Endothelial cell of umbilical vein (primary cell): ENCODE data around the gene TPGS2. TPM values are rescaled to one million over a fixed set of nuclear protein-coding genes. Genes with fewer than 3 reads are reported as not detected.
A peak's percentile ranks its signal among the peaks of the same experiment; 100 is the strongest.

Experiments used
- BruUV-seq: library from RNA; stranded (reverse); fragments of 400-500 nt; replicated peaks from 2 replicates; lab custom pipeline; 2021; lab: Mats Ljungman, UMichigan
- CTCF ChIA-PET: fragments of 300-600, 350-600 bp; sonication (Branson Sonifier 250); formaldehyde crosslinking; loops from one replicate; lab custom pipeline; 2021; ENCODE audit warnings: antibody characterized with exemption, inconsistent platforms; lab: Charles Lee
- POLR2A ChIA-PET: fragments of 300-600, 350-600 bp; sonication (Branson Sonifier 250); formaldehyde crosslinking; loops from one replicate; lab custom pipeline; 2021; ENCODE audit warnings: antibody characterized with exemption, inconsistent platforms; lab: Charles Lee
- DNase-seq: peaks from one replicate; pipeline ENCODE4 v3.0.0-alpha.2; 2011; ENCODE audit warnings: low read depth, low spot score
- FAIRE-seq: peaks from 2 replicates; lab custom pipeline; 2011; peaks lifted over from hg19 to GRCh38; lab: Jason Lieb, UNC
- H2AFZ ChIP-seq: 2 replicates; pipeline ENCODE4 v1.6.0; 2012; ENCODE audit warnings: low read depth, low read length, control low read depth, inconsistent platforms
- H3K27ac ChIP-seq: 2 replicates; pipeline ENCODE4 v1.5.1; 2011; ENCODE audit warnings: low read depth, mild to moderate bottlenecking, control low read depth, low read length, moderate library complexity; ENCODE audit not compliant: insufficient read depth
- H3K27me3 ChIP-seq, 2 experiments: 2 replicates each; pipeline versions ENCODE4 v1.6.0 to v1.6.1; 2011; ENCODE audit warnings: low read length in 2 of 2, mixed read lengths in 1 of 2; ENCODE audit not compliant: control insufficient read depth in 2 of 2, insufficient read depth in 2 of 2
- H3K36me3 ChIP-seq, 2 experiments: 2 replicates in 1 of 2; 3 replicates in 1 of 2; pipeline ENCODE4 v1.5.1; 2011; ENCODE audit warnings: low read length in 2 of 2, mild to moderate bottlenecking in 1 of 2, moderate library complexity in 1 of 2; ENCODE audit not compliant: control insufficient read depth in 2 of 2, insufficient read depth in 2 of 2; ENCODE audit errors: extremely low read depth in 1 of 2
- H3K4me1 ChIP-seq: 3 replicates; pipeline ENCODE4 v1.5.1; 2011; ENCODE audit warnings: mild to moderate bottlenecking, low read length; ENCODE audit not compliant: control insufficient read depth, insufficient read depth; ENCODE audit errors: extremely low read depth
- H3K4me2 ChIP-seq: 2 replicates; pipeline ENCODE4 v1.6.1; 2011; ENCODE audit warnings: low read length, control low read depth, mixed read lengths; ENCODE audit not compliant: insufficient read depth
- H3K4me3 ChIP-seq, 3 experiments: fragments of 200-600 bp in 1 of 3; sonication (generic), shearing (Covaris generic) in 1 of 3; replicated peaks in 1 of 3; 2 replicates each; pipeline ENCODE4 v1.5.1; 2011 to 2016; ENCODE audit warnings: control low read depth in 3 of 3, low read length in 3 of 3, mild to moderate bottlenecking in 2 of 3, inconsistent platforms in 1 of 3, low read depth in 1 of 3, moderate library complexity in 1 of 3; ENCODE audit not compliant: insufficient read depth in 1 of 3
- H3K79me2 ChIP-seq: 2 replicates; pipeline ENCODE4 v1.6.0; 2012; ENCODE audit warnings: low read length, inconsistent platforms; ENCODE audit not compliant: control insufficient read depth, insufficient read depth
- H3K9ac ChIP-seq: replicated peaks from 2 replicates; pipeline ENCODE3; 2011; ENCODE audit warnings: low read length, control low read depth; ENCODE audit not compliant: insufficient read depth; ENCODE audit errors: extremely low read depth
- H3K9me1 ChIP-seq: replicated peaks from 3 replicates; pipeline ENCODE4 v1.6.0; 2011; ENCODE audit warnings: mild to moderate bottlenecking, low read length; ENCODE audit not compliant: control insufficient read depth, insufficient read depth; ENCODE audit errors: extremely low read depth
- H3K9me3 ChIP-seq: replicated peaks from 2 replicates; pipeline ENCODE4 v1.5.1; 2012; ENCODE audit warnings: low read length, inconsistent platforms; ENCODE audit not compliant: control insufficient read depth, insufficient read depth
- H4K20me1 ChIP-seq: replicated peaks from 2 replicates; pipeline ENCODE3; 2011; ENCODE audit warnings: mild to moderate bottlenecking, low read length; ENCODE audit not compliant: control insufficient read depth, insufficient read depth; ENCODE audit errors: extremely low read depth
- EZH2 ChIP-seq: IDR thresholded peaks from 2 replicates; pipeline ENCODE4 v1.6.1; 2012; ENCODE audit warnings: borderline replicate concordance, low read depth, mild to moderate bottlenecking, moderate library complexity, low read length, inconsistent platforms; ENCODE audit not compliant: severe bottlenecking
- FOS ChIP-seq: IDR thresholded peaks from 2 replicates; pipeline ENCODE4 v1.6.1; 2011; ENCODE audit warnings: mild to moderate bottlenecking, low read length, moderate library complexity, borderline replicate concordance; ENCODE audit not compliant: insufficient read depth
- GATA2 ChIP-seq: IDR thresholded peaks from 2 replicates; pipeline ENCODE4 v1.7.0; 2011; ENCODE audit warnings: low read depth, mild to moderate bottlenecking, moderate library complexity, mixed read lengths, low read length; ENCODE audit not compliant: insufficient read length, insufficient read depth
- JUN ChIP-seq: IDR thresholded peaks from 2 replicates; pipeline ENCODE4 v1.6.1; 2011; ENCODE audit warnings: borderline replicate concordance, low read depth; ENCODE audit not compliant: insufficient read length, insufficient read depth
- MYC ChIP-seq: IDR thresholded peaks from one replicate; pipeline ENCODE4 v1.6.1; 2011; ENCODE audit warnings: mild to moderate bottlenecking, low read depth, low read length
- POLR2A ChIP-seq: IDR thresholded peaks from 2 replicates; pipeline ENCODE4 v1.6.1; 2012; ENCODE audit warnings: low read depth, mild to moderate bottlenecking, control low read depth, low read length
- POLR2AphosphoS5 ChIP-seq: IDR thresholded peaks from 2 replicates; pipeline ENCODE4 v1.6.1; 2012; ENCODE audit warnings: low read depth, mild to moderate bottlenecking, control low read depth, low read length, moderate library complexity; ENCODE audit not compliant: insufficient read depth
- dilution Hi-C: fragments of 300-500 bp; cut with MboI; formaldehyde crosslinking; loops from one replicate; pipeline ENCODE4 v1.15.0; 2019; ENCODE audit warnings: low sequenced_read_pairs; ENCODE audit not compliant: extremely low pct_ligation_motif_present
- intact Hi-C: fragments of 100-400 bp; cut with micrococcal nuclease; formaldehyde crosslinking; loops from one replicate; pipeline ENCODE4 v1.10.0; 2022
- polyA plus RNA-seq, 4 experiments: library from polyadenylated mRNA; depleted of rRNA in 3 of 4; stranded (reverse) in 3 of 4; unstranded in 1 of 4; fragments of >200 nt; gene quantifications; 2 replicates each; pipeline versions ENCODE4 v1.2.1 to v1.2.3, GENCODE V29; 2011 to 2012; ENCODE audit warnings: missing spikeins in 1 of 4
- total RNA-seq: library from RNA; stranded (reverse); gene quantifications from 2 replicates; pipeline ENCODE4 v1.2.3, GENCODE V29; 2021
- TF ChIP-seq, protein P1 (sequence below), 2 donors: IDR thresholded peaks; 1 replicate in 1 of 2; 2 replicates in 1 of 2; pipeline ENCODE4 v1.5.1; 2011; ENCODE audit warnings: low read length in 2 of 2, mild to moderate bottlenecking in 2 of 2, moderate library complexity in 2 of 2, control low read depth in 1 of 2, inconsistent platforms in 1 of 2, low read depth in 1 of 2; ENCODE audit not compliant: insufficient read depth in 1 of 2; ENCODE audit errors: extremely low read depth in 1 of 2
- TF ChIP-seq, protein P2 (sequence below): IDR thresholded peaks from 2 replicates; pipeline ENCODE4 v1.6.1; 2011; ENCODE audit not compliant: insufficient read depth, insufficient read length

The TPGS2 gene
- total and polyA plus RNA-seq, 2 donors (not counting 3 experiments of a cell fraction or from before 2014, with no cell fraction given), result 150 to 232 TPM

DNA sequence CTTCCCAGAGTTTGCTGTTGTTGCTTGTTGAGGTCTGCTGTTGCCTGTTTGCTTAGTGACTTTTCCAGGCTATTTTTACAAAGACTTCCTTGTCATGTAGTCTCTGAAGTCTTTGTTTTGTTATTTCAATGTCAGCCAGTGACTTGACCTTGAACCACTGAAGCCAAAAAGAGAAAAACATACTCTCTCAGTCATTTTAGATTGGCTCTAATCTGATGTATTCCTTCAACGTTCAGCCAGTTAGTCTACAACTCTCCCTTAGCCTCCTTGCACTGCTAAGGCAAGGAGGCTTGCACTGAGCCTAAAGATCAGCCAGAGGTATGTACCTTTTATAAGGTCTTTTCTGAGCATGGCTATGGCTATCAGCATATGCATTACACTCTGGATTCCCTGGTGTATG lies 28.0 kb upstream of the TPGS2 start:
- TF ChIP-seq POLR2AphosphoS5 (no peak), MYC (no peak), FOS (no peak), EZH2 (no peak), JUN (no peak), GATA2 (no peak), POLR2A (no peak)
- TF ChIP-seq, protein P1, sequence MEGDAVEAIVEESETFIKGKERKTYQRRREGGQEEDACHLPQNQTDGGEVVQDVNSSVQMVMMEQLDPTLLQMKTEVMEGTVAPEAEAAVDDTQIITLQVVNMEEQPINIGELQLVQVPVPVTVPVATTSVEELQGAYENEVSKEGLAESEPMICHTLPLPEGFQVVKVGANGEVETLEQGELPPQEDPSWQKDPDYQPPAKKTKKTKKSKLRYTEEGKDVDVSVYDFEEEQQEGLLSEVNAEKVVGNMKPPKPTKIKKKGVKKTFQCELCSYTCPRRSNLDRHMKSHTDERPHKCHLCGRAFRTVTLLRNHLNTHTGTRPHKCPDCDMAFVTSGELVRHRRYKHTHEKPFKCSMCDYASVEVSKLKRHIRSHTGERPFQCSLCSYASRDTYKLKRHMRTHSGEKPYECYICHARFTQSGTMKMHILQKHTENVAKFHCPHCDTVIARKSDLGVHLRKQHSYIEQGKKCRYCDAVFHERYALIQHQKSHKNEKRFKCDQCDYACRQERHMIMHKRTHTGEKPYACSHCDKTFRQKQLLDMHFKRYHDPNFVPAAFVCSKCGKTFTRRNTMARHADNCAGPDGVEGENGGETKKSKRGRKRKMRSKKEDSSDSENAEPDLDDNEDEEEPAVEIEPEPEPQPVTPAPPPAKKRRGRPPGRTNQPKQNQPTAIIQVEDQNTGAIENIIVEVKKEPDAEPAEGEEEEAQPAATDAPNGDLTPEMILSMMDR (IDR thresholded peaks at IDR 0.05; ENCODE audit: extremely low read depth in 1 of 2, insufficient read depth in 1 of 2, low read depth in 1 of 2, low read length in 2 of 2), result no peak
- TF ChIP-seq, protein P2, sequence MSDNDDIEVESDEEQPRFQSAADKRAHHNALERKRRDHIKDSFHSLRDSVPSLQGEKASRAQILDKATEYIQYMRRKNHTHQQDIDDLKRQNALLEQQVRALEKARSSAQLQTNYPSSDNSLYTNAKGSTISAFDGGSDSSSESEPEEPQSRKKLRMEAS, result no peak
- no peak overlapping the region for H3K27ac ChIP-seq
- CTCF ChIA-PET, result no interaction called here

More for the DNA sequence above, 28.0 kb upstream of the TPGS2 start:
- DNase-seq, result peak; percentile 69
- no peaks in the 10 kb centered on the region for H3K9me3 ChIP-seq
- H3K9me1 ChIP-seq, result no peaks in the 10 kb centered on the region
- no peak overlapping the region for H3K4me3 ChIP-seq
- no peak for FAIRE-seq
- H3K9ac ChIP-seq, result no peak overlapping the region
- BruUV-seq, result no TSS peak
- H3K4me2 ChIP-seq, result no peak overlapping the region
- intact Hi-C loops, result no loop called here
- H3K79me2 ChIP-seq, result no peaks in the 10 kb centered on the region
- H3K4me1 ChIP-seq, result no peaks in the 10 kb centered on the region
- H3K36me3 ChIP-seq, result no peaks in the 10 kb centered on the region
- POLR2A ChIA-PET, result no interaction called here
- H2AFZ ChIP-seq, result no peak overlapping the region
- H4K20me1 ChIP-seq, result no peaks in the 10 kb centered on the region
- dilution Hi-C loops, result no loop called here
- H3K27me3 ChIP-seq, result no peaks in the 10 kb centered on the region
